ENCODE results near the gene ARMC9. TPM values are rescaled to one million over a fixed set of nuclear protein-coding genes. Genes with fewer than 3 reads are reported as not detected.

ARMC9 gene
- total and polyA plus RNA-seq, 2 of the 13 experiments (the other 11 are each of a cell fraction or from before 2014, with no cell fraction given) = 9.1 to 12.8 TPM

DNA sequence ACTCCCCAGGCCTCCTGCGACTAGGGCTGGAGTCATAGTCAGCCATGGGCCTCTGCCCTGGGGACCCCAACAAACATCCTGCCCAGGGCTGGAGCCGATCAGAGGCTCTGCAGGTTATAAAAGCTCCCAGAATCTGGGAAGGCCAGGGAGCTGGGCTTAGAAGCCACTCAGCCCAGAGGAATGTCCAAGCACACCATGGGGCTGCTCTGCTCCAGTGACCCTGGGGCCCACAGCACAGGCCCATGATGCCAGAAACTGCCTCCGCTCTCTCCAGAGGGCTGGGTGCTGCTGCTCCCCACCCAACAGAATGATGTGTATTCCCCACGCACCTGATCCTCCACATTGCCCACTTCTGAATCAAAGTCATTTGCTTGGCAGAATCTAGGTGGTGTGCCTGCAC is 88.5 kb downstream of the ARMC9 start (continued):
- TF ChIP-seq, protein P1, sequence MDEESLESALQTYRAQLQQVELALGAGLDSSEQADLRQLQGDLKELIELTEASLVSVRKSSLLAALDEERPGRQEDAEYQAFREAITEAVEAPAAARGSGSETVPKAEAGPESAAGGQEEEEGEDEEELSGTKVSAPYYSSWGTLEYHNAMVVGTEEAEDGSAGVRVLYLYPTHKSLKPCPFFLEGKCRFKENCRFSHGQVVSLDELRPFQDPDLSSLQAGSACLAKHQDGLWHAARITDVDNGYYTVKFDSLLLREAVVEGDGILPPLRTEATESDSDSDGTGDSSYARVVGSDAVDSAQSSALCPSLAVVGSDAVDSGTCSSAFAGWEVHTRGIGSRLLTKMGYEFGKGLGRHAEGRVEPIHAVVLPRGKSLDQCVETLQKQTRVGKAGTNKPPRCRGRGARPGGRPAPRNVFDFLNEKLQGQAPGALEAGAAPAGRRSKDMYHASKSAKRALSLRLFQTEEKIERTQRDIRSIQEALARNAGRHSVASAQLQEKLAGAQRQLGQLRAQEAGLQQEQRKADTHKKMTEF (CRISPR knock-in tag; IDR thresholded peaks at IDR 0.05) = no peak
- TF ChIP-seq, protein P2, sequence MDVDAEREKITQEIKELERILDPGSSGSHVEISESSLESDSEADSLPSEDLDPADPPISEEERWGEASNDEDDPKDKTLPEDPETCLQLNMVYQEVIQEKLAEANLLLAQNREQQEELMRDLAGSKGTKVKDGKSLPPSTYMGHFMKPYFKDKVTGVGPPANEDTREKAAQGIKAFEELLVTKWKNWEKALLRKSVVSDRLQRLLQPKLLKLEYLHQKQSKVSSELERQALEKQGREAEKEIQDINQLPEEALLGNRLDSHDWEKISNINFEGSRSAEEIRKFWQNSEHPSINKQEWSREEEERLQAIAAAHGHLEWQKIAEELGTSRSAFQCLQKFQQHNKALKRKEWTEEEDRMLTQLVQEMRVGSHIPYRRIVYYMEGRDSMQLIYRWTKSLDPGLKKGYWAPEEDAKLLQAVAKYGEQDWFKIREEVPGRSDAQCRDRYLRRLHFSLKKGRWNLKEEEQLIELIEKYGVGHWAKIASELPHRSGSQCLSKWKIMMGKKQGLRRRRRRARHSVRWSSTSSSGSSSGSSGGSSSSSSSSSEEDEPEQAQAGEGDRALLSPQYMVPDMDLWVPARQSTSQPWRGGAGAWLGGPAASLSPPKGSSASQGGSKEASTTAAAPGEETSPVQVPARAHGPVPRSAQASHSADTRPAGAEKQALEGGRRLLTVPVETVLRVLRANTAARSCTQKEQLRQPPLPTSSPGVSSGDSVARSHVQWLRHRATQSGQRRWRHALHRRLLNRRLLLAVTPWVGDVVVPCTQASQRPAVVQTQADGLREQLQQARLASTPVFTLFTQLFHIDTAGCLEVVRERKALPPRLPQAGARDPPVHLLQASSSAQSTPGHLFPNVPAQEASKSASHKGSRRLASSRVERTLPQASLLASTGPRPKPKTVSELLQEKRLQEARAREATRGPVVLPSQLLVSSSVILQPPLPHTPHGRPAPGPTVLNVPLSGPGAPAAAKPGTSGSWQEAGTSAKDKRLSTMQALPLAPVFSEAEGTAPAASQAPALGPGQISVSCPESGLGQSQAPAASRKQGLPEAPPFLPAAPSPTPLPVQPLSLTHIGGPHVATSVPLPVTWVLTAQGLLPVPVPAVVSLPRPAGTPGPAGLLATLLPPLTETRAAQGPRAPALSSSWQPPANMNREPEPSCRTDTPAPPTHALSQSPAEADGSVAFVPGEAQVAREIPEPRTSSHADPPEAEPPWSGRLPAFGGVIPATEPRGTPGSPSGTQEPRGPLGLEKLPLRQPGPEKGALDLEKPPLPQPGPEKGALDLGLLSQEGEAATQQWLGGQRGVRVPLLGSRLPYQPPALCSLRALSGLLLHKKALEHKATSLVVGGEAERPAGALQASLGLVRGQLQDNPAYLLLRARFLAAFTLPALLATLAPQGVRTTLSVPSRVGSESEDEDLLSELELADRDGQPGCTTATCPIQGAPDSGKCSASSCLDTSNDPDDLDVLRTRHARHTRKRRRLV (CRISPR knock-in tag; IDR thresholded peaks at IDR 0.05) = no peak
- TF ChIP-seq, protein P3, sequence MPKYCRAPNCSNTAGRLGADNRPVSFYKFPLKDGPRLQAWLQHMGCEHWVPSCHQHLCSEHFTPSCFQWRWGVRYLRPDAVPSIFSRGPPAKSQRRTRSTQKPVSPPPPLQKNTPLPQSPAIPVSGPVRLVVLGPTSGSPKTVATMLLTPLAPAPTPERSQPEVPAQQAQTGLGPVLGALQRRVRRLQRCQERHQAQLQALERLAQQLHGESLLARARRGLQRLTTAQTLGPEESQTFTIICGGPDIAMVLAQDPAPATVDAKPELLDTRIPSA (CRISPR knock-in tag; IDR thresholded peaks at IDR 0.05; ENCODE audit: borderline replicate concordance) = no peak
- no peak for TF ChIP-seq ZNF547 (CRISPR knock-in tag; IDR thresholded peaks at IDR 0.05)
- TF ChIP-seq, protein P4, sequence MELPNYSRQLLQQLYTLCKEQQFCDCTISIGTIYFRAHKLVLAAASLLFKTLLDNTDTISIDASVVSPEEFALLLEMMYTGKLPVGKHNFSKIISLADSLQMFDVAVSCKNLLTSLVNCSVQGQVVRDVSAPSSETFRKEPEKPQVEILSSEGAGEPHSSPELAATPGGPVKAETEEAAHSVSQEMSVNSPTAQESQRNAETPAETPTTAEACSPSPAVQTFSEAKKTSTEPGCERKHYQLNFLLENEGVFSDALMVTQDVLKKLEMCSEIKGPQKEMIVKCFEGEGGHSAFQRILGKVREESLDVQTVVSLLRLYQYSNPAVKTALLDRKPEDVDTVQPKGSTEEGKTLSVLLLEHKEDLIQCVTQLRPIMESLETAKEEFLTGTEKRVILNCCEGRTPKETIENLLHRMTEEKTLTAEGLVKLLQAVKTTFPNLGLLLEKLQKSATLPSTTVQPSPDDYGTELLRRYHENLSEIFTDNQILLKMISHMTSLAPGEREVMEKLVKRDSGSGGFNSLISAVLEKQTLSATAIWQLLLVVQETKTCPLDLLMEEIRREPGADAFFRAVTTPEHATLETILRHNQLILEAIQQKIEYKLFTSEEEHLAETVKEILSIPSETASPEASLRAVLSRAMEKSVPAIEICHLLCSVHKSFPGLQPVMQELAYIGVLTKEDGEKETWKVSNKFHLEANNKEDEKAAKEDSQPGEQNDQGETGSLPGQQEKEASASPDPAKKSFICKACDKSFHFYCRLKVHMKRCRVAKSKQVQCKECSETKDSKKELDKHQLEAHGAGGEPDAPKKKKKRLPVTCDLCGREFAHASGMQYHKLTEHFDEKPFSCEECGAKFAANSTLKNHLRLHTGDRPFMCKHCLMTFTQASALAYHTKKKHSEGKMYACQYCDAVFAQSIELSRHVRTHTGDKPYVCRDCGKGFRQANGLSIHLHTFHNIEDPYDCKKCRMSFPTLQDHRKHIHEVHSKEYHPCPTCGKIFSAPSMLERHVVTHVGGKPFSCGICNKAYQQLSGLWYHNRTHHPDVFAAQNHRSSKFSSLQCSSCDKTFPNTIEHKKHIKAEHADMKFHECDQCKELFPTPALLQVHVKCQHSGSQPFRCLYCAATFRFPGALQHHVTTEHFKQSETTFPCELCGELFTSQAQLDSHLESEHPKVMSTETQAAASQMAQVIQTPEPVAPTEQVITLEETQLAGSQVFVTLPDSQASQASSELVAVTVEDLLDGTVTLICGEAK (IDR thresholded peaks at IDR 0.05) = no peak
- TF ChIP-seq, protein P4 (CRISPR knock-in tag; IDR thresholded peaks at IDR 0.05) = no peak
- TF ChIP-seq MBNL3 (CRISPR knock-in tag; conservative IDR thresholded peaks at IDR 0.05) = no peak
- TF ChIP-seq ZMAT3 (CRISPR knock-in tag; conservative IDR thresholded peaks at IDR 0.05) = no peak
- TF ChIP-seq ZNF251 (CRISPR knock-in tag; IDR thresholded peaks at IDR 0.05) = no peak

All from HepG2 (cell line).